Measurements from ENCODE around the gene COQ2. TPM values are rescaled to one million over a fixed set of nuclear protein-coding genes. Genes with fewer than 3 reads are reported as not detected.

The COQ2 gene
- total and polyA plus RNA-seq, 2 donors = 7.3 to 10.7 TPM

GRCh38 chr4:83229791-83230190, 54.8 kb downstream of the COQ2 start:
- no peak for DNase-seq (ENCODE audit: low read depth in 6 of 9, low spot score in 9 of 9)
- no peaks in the 10 kb centered on the region for H3K27me3 ChIP-seq (ENCODE audit: control insufficient read depth in 2 of 2, insufficient read depth in 1 of 2, low read length in 1 of 2)
- H3K27ac ChIP-seq (ENCODE audit: low read depth in 1 of 2, low read length in 1 of 2) = no peak overlapping the region
- 99% methylated on average over 3 of the region's 3 CpGs for WGBS
- H3K36me3 ChIP-seq (ENCODE audit: control insufficient read depth in 2 of 2, insufficient read depth in 2 of 2, low read length in 1 of 2) = no peaks in the 10 kb centered on the region
- H3K4me3 ChIP-seq (ENCODE audit: low read length in 2 of 2) = no peak overlapping the region
- no peaks in the 10 kb centered on the region for H3K4me1 ChIP-seq (ENCODE audit: control insufficient read depth in 2 of 2, insufficient read depth in 2 of 2, low read length in 2 of 2)
- peaks cover 0 to 2% of the 10 kb centered on the region in 2 donors for H3K9me3 ChIP-seq (ENCODE audit: control insufficient read depth in 2 of 2, insufficient read depth in 1 of 2, low read length in 1 of 2)

GRCh38 chr4:83228231-83228630, 56.4 kb downstream of the COQ2 start:
- Histone ChIP-seq H3K4me1 (ENCODE audit: control insufficient read depth in 2 of 2, insufficient read depth in 2 of 2, low read length in 2 of 2) (no peaks in the 10 kb centered on the region), H3K4me3 (ENCODE audit: low read length in 2 of 2) (no peak overlapping the region), H3K27me3 (ENCODE audit: control insufficient read depth in 2 of 2, insufficient read depth in 1 of 2, low read length in 1 of 2) (no peaks in the 10 kb centered on the region), H3K9me3 (ENCODE audit: control insufficient read depth in 2 of 2, insufficient read depth in 1 of 2, low read length in 1 of 2) (peaks cover 0 to 2% of the 10 kb centered on the region in 2 donors), H3K36me3 (ENCODE audit: control insufficient read depth in 2 of 2, insufficient read depth in 2 of 2, low read length in 1 of 2) (no peaks in the 10 kb centered on the region), H3K27ac (ENCODE audit: low read depth in 1 of 2, low read length in 1 of 2) (no peak overlapping the region)
- 99% methylated on average over 1 of the region's 1 CpG for WGBS
- DNase-seq (ENCODE audit: low read depth in 6 of 9, low spot score in 9 of 9) = no peak

- H3K9me3 ChIP-seq (ENCODE audit: control insufficient read depth in 2 of 2, insufficient read depth in 1 of 2, low read length in 1 of 2) = peaks cover 0 to under 1% of the 10 kb centered on the region in 2 donors
- no peak overlapping the region for H3K27ac ChIP-seq (ENCODE audit: low read depth in 1 of 2, low read length in 1 of 2)
- 97% methylated on average over 6 of the region's 6 CpGs for WGBS
- no peak for DNase-seq (ENCODE audit: low read depth in 6 of 9, low spot score in 9 of 9)
- H3K4me1 ChIP-seq (ENCODE audit: control insufficient read depth in 2 of 2, insufficient read depth in 2 of 2, low read length in 2 of 2) = peaks cover 2 to 7% of the 10 kb centered on the region in 2 donors
- H3K27me3 ChIP-seq (ENCODE audit: control insufficient read depth in 2 of 2, insufficient read depth in 1 of 2, low read length in 1 of 2) = no peaks in the 10 kb centered on the region
- H3K36me3 ChIP-seq (ENCODE audit: control insufficient read depth in 2 of 2, insufficient read depth in 2 of 2, low read length in 1 of 2) = no peaks in the 10 kb centered on the region
- H3K4me3 ChIP-seq (ENCODE audit: low read length in 2 of 2) = no peak overlapping the region
Measured at GRCh38 chr4:83224502-83225197, 59.9 kb downstream of the COQ2 start.

- 99% methylated on average over 3 of the region's 3 CpGs for WGBS
- no peak overlapping the region for H3K27ac ChIP-seq (ENCODE audit: low read depth in 1 of 2, low read length in 1 of 2)
Measured at GRCh38 chr4:83223781-83224180, 60.8 kb downstream of the COQ2 start.

GRCh38 chr4:83221897-83222441, 62.6 kb downstream of the COQ2 start:
- Histone ChIP-seq H3K4me1 (ENCODE audit: control insufficient read depth in 2 of 2, insufficient read depth in 2 of 2, low read length in 2 of 2) (peaks cover 18 to 32% of the 10 kb centered on the region in 2 donors), H3K4me3 (ENCODE audit: low read length in 2 of 2) (no peak overlapping the region), H3K27me3 (ENCODE audit: control insufficient read depth in 2 of 2, insufficient read depth in 1 of 2, low read length in 1 of 2) (no peaks in the 10 kb centered on the region), H3K27ac (ENCODE audit: low read depth in 1 of 2, low read length in 1 of 2) (no peak overlapping the region), H3K9me3 (ENCODE audit: control insufficient read depth in 2 of 2, insufficient read depth in 1 of 2, low read length in 1 of 2) (no peaks in the 10 kb centered on the region), H3K36me3 (ENCODE audit: control insufficient read depth in 2 of 2, insufficient read depth in 2 of 2, low read length in 1 of 2) (no peaks in the 10 kb centered on the region)
- no peak for DNase-seq (ENCODE audit: low read depth in 6 of 9, low spot score in 9 of 9)
- 97% methylated on average over 6 of the region's 6 CpGs for WGBS

More at GRCh38 chr4:83223781-83224180, 60.8 kb downstream of the COQ2 start:
- H3K27me3 ChIP-seq (ENCODE audit: control insufficient read depth in 2 of 2, insufficient read depth in 1 of 2, low read length in 1 of 2) = no peaks in the 10 kb centered on the region
- no peak for DNase-seq (ENCODE audit: low read depth in 6 of 9, low spot score in 9 of 9)
- H3K9me3 ChIP-seq (ENCODE audit: control insufficient read depth in 2 of 2, insufficient read depth in 1 of 2, low read length in 1 of 2) = no peaks in the 10 kb centered on the region
- H3K36me3 ChIP-seq (ENCODE audit: control insufficient read depth in 2 of 2, insufficient read depth in 2 of 2, low read length in 1 of 2) = no peaks in the 10 kb centered on the region
- no peak overlapping the region for H3K4me3 ChIP-seq (ENCODE audit: low read length in 2 of 2)
- peaks cover 7 to 14% of the 10 kb centered on the region in 2 donors for H3K4me1 ChIP-seq (ENCODE audit: control insufficient read depth in 2 of 2, insufficient read depth in 2 of 2, low read length in 2 of 2)

- Histone ChIP-seq H3K27ac (ENCODE audit: low read depth in 1 of 2, low read length in 1 of 2) (peak overlapping the region; percentile 58 to 65), H3K9me3 (ENCODE audit: control insufficient read depth in 2 of 2, insufficient read depth in 1 of 2, low read length in 1 of 2) (no peaks in the 10 kb centered on the region), H3K4me3 (ENCODE audit: low read length in 2 of 2) (no peak overlapping the region), H3K27me3 (ENCODE audit: control insufficient read depth in 2 of 2, insufficient read depth in 1 of 2, low read length in 1 of 2) (no peaks in the 10 kb centered on the region), H3K4me1 (ENCODE audit: control insufficient read depth in 2 of 2, insufficient read depth in 2 of 2, low read length in 2 of 2) (peaks cover 19 to 36% of the 10 kb centered on the region in 2 donors), H3K36me3 (ENCODE audit: control insufficient read depth in 2 of 2, insufficient read depth in 2 of 2, low read length in 1 of 2) (no peaks in the 10 kb centered on the region)
- WGBS = 67% methylated on average over 16 of the region's 16 CpGs
- DNase-seq (ENCODE audit: low read depth in 6 of 9, low spot score in 9 of 9) = peak in 4 of 9 donors; percentile 35 to 77 (median 51)
Measured at GRCh38 chr4:83219344-83220331, 65.0 kb downstream of the COQ2 start.

- peak overlapping the region; percentile 93 to 95 for H3K27ac ChIP-seq (ENCODE audit: low read depth in 1 of 2, low read length in 1 of 2)
- no peaks in the 10 kb centered on the region for H3K27me3 ChIP-seq (ENCODE audit: control insufficient read depth in 2 of 2, insufficient read depth in 1 of 2, low read length in 1 of 2)
- DNase-seq (ENCODE audit: low read depth in 6 of 9, low spot score in 9 of 9) = peak in 8 of 9 donors; percentile 59 to 90 (median 71)
- WGBS = 47% methylated on average over 8 of the region's 8 CpGs
- peak overlapping the region; percentile 14 to 24 for H3K4me3 ChIP-seq (ENCODE audit: low read length in 2 of 2)
- no peaks in the 10 kb centered on the region for H3K36me3 ChIP-seq (ENCODE audit: control insufficient read depth in 2 of 2, insufficient read depth in 2 of 2, low read length in 1 of 2)
- H3K9me3 ChIP-seq (ENCODE audit: control insufficient read depth in 2 of 2, insufficient read depth in 1 of 2, low read length in 1 of 2) = no peaks in the 10 kb centered on the region
- peaks cover 20 to 41% of the 10 kb centered on the region in 2 donors for H3K4me1 ChIP-seq (ENCODE audit: control insufficient read depth in 2 of 2, insufficient read depth in 2 of 2, low read length in 2 of 2)
Measured at GRCh38 chr4:83217721-83218522, 66.7 kb downstream of the COQ2 start.

- Histone ChIP-seq H3K9me3 (ENCODE audit: control insufficient read depth in 2 of 2, insufficient read depth in 1 of 2, low read length in 1 of 2) (no peaks in the 10 kb centered on the region), H3K4me3 (ENCODE audit: low read length in 2 of 2) (no peak overlapping the region), H3K36me3 (ENCODE audit: control insufficient read depth in 2 of 2, insufficient read depth in 2 of 2, low read length in 1 of 2) (no peaks in the 10 kb centered on the region), H3K27me3 (ENCODE audit: control insufficient read depth in 2 of 2, insufficient read depth in 1 of 2, low read length in 1 of 2) (no peaks in the 10 kb centered on the region), H3K27ac (ENCODE audit: low read depth in 1 of 2, low read length in 1 of 2) (peak overlapping the region; percentile 93 to 94), H3K4me1 (ENCODE audit: control insufficient read depth in 2 of 2, insufficient read depth in 2 of 2, low read length in 2 of 2) (peaks cover 28 to 49% of the 10 kb centered on the region in 2 donors)
- peak in 1 of 9 donors; percentile 20 for DNase-seq (ENCODE audit: low read depth in 6 of 9, low spot score in 9 of 9)
- 91% methylated on average over 10 of the region's 10 CpGs for WGBS
Measured at GRCh38 chr4:83216959-83217683, 67.5 kb downstream of the COQ2 start.
